Activated T-helper 17 cell treated with anti-CD3 and anti-CD28 coated beads, Interleukin-2, amount 50 U/mL, for 72 hours (primary cell): ENCODE results near the gene ENO3. TPM values are rescaled to one million over a fixed set of nuclear protein-coding genes. Genes with fewer than 3 reads are reported as not detected.

Experiments used
- ATAC-seq: fragments of 150-1000 bp; cut with Tn5 transposase; replicated peaks from 2 replicates; pipeline ENCODE4 v1.10.0; 2021; ENCODE audit warnings: mild to moderate bottlenecking, moderate library complexity
- H3K27ac Mint-ChIP-seq: one replicate; pipeline ENCODE4 v1.8.0; 2022; ENCODE audit warnings: mixed read lengths
- H3K27me3 Mint-ChIP-seq: one replicate; pipeline ENCODE4 v1.8.0; 2022; ENCODE audit warnings: mixed read lengths
- H3K36me3 Mint-ChIP-seq: one replicate; pipeline ENCODE4 v1.8.0; 2022; ENCODE audit warnings: low read depth, mild to moderate bottlenecking, mixed read lengths
- H3K4me1 Mint-ChIP-seq: one replicate; pipeline ENCODE4 v1.8.0; 2022; ENCODE audit warnings: mixed read lengths
- H3K4me3 Mint-ChIP-seq: one replicate; pipeline ENCODE4 v1.8.0; 2022; ENCODE audit warnings: mild to moderate bottlenecking, mixed read lengths
- H3K9me3 Mint-ChIP-seq: one replicate; pipeline ENCODE4 v1.8.0; 2022; ENCODE audit warnings: mixed read lengths
- total RNA-seq, 2 donors: library from RNA; stranded (reverse); gene quantifications; one replicate each; pipeline ENCODE4 v1.2.3, GENCODE V29; 2022

ENO3 gene
- total RNA-seq, 2 donors from 2014 or later: 27.4 to 30.3 TPM

DNA sequence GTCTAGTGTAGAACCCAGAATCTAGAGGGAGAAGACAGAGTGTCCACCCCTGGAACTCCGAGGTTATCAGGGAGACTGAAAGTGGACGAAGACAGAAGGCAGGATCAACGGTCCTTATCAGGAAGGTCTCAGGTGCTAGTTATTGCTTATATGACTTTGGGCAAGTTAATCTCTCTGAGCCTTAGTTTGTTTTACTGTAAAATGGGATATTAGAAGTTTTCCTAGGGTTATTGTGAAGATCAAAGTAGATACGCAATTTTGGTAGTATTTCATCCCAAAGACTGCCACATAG lies 9.7 kb upstream of the ENO3 start:
- peak overlapping the region; percentile 93 for H3K27ac Mint-ChIP-seq
- H3K36me3 Mint-ChIP-seq: peaks cover 94% of the 10 kb centered on the region
- no peak for ATAC-seq
- H3K9me3 Mint-ChIP-seq: no peaks in the 10 kb centered on the region
- H3K4me1 Mint-ChIP-seq: peaks cover 47% of the 10 kb centered on the region
- H3K27me3 Mint-ChIP-seq: no peaks in the 10 kb centered on the region
- H3K4me3 Mint-ChIP-seq: peak overlapping the region; percentile 91

DNA sequence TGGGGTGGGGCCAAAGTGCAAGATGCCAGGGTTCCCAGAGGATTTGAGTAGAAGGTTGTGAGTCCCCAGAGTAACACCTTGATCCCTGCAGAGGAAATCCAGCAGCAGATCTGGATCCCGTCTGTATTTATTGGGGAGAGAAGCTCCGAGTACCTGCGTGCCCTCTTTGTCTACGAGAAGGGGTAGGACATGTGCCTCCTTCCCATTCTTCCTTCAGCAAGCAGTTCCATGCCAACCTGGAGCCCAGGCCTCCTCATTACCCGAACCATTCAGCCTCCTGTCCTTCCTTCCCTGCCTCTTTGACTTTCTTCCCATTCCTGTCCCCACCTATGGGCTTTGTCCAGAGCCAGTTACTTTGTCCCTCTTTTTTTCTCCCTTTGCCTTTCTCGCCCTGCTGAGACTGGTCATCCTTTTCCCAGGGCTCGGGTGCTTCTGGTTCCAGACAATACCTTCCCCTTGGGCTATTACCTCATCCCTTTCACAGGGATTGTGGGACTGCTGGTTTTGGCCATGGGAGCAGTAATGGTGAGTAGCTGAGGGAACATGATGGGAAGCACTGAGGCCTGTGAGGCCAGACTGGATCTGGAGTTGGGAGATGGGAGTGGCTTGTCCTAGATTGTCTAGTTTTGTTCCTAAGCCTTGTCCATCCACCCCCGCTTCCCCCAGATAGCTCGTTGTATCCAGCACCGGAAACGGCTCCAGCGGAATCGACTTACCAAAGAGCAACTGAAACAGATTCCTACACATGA lies 8.0 kb upstream of the ENO3 start:
- no peak for ATAC-seq
- H3K4me1 Mint-ChIP-seq: peaks cover 46% of the 10 kb centered on the region
- no peaks in the 10 kb centered on the region for H3K27me3 Mint-ChIP-seq
- H3K4me3 Mint-ChIP-seq: peak overlapping the region; percentile 91
- H3K9me3 Mint-ChIP-seq: no peaks in the 10 kb centered on the region
- H3K36me3 Mint-ChIP-seq: peaks cover 95% of the 10 kb centered on the region
- H3K27ac Mint-ChIP-seq: peak overlapping the region; percentile 93

DNA sequence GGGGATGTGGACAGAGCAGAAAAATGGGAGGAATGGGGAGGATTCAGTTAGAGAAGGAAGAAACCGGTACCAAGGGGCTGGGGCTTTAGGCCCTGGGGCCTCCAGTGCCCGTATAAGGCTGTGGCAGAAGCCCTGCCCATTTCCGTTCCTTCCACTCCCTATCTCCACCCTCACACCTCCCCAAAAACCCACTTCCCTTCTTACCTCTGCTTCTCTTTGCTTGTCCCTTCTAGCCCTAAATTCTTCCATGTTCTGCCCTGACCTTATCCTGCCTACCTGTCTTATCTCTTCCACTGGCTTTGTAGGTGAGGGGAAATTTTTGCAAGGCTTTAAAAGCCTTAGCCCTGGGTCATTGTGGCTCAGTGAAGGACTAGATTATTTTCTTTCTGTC lies 6.8 kb upstream of the ENO3 start:
- H3K27ac Mint-ChIP-seq: peak overlapping the region; percentile 94
- H3K4me3 Mint-ChIP-seq: peak overlapping the region; percentile 91
- peak; percentile 22 for ATAC-seq
- H3K36me3 Mint-ChIP-seq: peaks cover 90% of the 10 kb centered on the region
- no peaks in the 10 kb centered on the region for H3K9me3 Mint-ChIP-seq
- no peaks in the 10 kb centered on the region for H3K27me3 Mint-ChIP-seq
- peaks cover 40% of the 10 kb centered on the region for H3K4me1 Mint-ChIP-seq

DNA sequence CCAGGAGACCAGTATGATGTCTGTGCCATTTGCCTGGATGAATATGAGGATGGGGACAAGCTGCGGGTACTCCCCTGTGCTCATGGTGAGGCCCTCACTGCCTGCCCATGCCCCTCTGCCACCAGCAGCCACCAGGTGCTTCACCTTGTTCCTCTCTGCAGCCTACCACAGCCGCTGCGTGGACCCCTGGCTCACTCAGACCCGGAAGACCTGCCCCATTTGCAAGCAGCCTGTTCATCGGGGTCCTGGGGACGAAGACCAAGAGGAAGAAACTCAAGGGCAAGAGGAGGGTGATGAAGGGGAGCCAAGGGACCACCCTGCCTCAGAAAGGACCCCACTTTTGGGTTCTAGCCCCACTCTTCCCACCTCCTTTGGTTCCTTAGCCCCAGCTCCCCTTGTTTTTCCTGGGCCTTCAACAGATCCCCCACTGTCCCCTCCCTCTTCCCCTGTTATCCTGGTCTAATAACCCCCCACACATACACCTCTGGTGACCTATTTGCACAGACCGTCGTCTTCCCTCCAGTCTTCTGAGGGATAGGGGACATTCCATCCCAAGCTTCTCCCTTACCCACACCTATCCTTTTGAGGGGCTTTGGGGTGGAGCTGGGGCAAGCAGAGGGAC lies 6.3 kb upstream of the ENO3 start:
- Mint-ChIP-seq H3K4me1 (peaks cover 40% of the 10 kb centered on the region), H3K27ac (peak overlapping the region; percentile 94), H3K4me3 (peak overlapping the region; percentile 91), H3K9me3 (no peaks in the 10 kb centered on the region), H3K27me3 (no peaks in the 10 kb centered on the region), H3K36me3 (peaks cover 88% of the 10 kb centered on the region)
- no peak for ATAC-seq

DNA sequence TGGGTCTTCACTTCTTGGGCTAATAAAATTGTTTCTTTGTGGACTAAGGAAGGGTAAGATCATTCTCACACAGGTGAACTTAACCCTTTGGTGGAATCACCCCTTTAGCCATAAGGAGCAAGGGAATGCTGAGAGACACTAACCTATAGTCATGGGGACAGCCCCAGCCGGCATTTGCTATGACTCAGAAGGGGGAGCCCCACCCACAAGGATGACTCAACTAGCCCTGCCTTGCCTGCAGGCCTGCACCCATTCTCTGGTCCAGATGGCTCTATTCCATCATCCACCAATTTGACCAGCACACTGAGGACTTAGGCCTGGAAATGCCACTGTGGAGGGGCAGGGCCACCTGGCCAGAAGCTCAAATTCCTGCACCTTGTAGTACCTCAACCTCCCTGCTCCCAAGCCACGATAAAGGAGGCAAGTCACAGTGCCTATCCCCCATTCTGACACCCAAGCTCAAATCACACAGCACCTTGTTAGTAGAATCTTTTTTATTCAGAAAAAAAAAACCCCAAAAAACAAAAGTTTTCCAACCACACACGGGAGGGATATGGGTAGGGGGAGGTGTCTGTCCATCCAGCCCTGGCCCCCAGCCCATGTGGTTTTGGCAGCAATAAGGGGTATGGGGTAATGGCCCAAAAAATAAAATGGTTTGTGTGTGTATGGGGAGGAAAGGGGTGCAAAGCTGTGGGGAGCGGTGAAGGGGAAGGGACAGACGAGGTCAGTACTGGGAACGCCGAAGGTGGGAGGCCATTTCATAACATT lies 5.6 kb upstream of the ENO3 start:
- peak overlapping the region; percentile 91 for H3K4me3 Mint-ChIP-seq
- peak overlapping the region; percentile 94 for H3K27ac Mint-ChIP-seq
- peaks cover 40% of the 10 kb centered on the region for H3K4me1 Mint-ChIP-seq
- peaks cover 81% of the 10 kb centered on the region for H3K36me3 Mint-ChIP-seq
- no peaks in the 10 kb centered on the region for H3K9me3 Mint-ChIP-seq
- ATAC-seq: peak; percentile 59
- no peaks in the 10 kb centered on the region for H3K27me3 Mint-ChIP-seq

DNA sequence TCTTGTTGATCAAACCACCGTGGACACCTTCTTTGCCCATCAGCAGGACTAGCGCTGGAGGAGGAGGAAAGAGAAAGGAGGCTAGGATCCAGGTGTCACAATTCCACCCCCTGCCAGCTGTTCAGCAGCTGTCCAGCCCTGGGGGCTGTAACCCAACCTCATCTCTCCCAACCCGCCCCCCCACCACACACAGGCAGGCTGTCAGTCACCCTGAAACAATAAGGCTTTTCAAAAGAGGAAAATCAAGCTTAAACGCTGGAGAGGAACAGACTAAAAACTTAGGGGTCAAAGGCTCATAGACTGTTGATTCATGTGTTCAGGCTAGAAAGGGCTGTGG lies 5.0 kb upstream of the ENO3 start:
- Mint-ChIP-seq H3K27ac (peak overlapping the region; percentile 94), H3K36me3 (peaks cover 75% of the 10 kb centered on the region), H3K4me3 (peak overlapping the region; percentile 91), H3K27me3 (no peaks in the 10 kb centered on the region), H3K4me1 (peaks cover 45% of the 10 kb centered on the region), H3K9me3 (no peaks in the 10 kb centered on the region)
- no peak for ATAC-seq

DNA sequence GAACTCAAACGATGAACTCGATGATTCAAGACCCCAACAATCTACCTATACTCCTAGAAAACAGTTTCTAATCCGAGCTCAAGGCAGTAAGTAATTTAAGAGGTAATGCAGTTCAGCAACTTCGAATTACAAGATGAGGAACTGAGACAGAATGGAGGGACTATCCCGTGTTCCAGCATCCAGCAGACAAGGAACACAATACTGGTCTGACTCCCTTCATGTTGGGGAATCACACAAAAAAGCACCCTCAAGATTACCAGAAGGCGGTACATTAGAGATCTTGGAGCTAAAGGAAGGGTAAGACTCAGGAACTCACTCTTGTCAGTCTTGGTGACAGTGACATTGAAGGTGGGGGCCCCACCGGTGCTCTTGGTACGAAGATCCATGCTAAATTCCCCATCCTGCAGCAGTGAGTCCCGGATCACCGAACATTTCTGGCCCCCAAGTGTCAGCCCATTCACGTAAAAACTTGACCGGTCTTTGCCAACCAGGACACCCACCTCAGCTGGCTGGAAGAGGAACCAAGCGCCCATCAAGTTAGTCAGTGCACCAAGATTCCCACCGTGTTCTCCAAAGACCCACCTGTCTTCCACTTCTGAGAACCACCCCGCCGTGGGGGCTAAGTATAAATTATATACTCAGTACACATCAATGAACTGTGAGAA lies 4.5 kb upstream of the ENO3 start:
- Mint-ChIP-seq H3K36me3 (peaks cover 70% of the 10 kb centered on the region), H3K9me3 (no peaks in the 10 kb centered on the region), H3K4me1 (peaks cover 44% of the 10 kb centered on the region), H3K27ac (peak overlapping the region; percentile 94), H3K4me3 (peak overlapping the region; percentile 91), H3K27me3 (no peaks in the 10 kb centered on the region)
- no peak for ATAC-seq

DNA sequence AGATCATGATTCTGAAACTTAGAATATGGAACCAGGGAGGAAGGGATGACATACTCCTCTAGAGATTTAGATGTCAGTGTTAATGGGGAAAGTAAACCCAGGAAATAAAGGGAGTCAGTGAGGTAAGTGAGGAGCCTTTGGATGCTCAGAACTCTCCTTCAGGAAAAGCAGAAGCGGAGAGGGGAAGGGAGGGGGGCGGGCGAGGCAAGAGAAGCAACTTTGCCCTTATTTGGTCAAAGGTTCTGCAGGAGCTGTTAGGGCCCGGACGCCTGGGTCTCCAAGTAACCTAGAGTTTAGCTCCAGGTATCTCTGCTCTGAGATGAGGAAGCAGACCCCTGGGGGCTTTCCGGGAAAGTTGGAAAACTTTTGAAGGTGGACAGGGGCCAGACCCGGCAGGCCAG lies 3.9 kb upstream of the ENO3 start:
- peaks cover 64% of the 10 kb centered on the region for H3K36me3 Mint-ChIP-seq
- peaks cover 38% of the 10 kb centered on the region for H3K4me1 Mint-ChIP-seq
- peak overlapping the region; percentile 94 for H3K27ac Mint-ChIP-seq
- peak overlapping the region; percentile 91 for H3K4me3 Mint-ChIP-seq
- no peak for ATAC-seq
- H3K27me3 Mint-ChIP-seq: no peaks in the 10 kb centered on the region
- no peaks in the 10 kb centered on the region for H3K9me3 Mint-ChIP-seq

DNA sequence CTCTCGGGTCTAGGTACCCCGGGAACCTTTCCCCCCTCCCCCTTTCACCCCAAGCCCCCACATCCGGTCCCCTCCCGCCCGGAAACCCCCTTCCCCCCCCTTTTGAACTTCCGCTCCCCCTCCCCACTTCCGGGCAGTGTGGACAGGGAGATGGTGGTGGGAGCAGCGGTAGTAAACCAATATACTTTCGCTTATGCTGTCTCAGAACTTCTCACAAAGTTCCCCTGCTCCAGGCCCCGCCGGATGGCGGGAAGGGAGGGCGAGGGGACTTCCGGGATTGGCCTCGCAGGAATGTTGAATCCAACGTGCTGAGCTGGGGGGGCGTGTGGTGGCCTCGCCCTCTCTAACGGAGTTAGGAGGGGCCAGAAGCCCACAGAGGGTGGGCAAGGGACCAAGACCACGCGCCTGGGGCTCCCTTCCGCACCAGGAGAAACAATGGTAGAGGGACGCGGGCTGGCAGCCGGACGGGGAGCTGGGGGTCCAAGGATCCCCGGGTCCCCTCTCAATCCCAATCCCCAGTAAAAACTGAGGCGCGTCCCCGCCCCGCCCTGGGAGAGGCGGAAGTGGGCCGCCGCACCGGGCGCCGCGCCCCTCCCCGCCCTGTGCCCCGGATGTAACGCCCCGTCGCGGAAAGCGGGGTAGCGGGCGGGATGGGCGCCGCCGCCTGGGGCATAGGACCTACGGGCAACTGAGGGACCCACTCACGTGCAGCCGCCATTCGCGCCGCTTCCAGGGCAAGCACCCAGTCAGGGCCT lies 3.3 kb upstream of the ENO3 start:
- Mint-ChIP-seq H3K27me3 (no peaks in the 10 kb centered on the region), H3K4me3 (peak overlapping the region; percentile 91), H3K27ac (peak overlapping the region; percentile 94), H3K4me1 (peaks cover 37% of the 10 kb centered on the region), H3K36me3 (peaks cover 58% of the 10 kb centered on the region), H3K9me3 (no peaks in the 10 kb centered on the region)
- ATAC-seq: peak; percentile 18

DNA sequence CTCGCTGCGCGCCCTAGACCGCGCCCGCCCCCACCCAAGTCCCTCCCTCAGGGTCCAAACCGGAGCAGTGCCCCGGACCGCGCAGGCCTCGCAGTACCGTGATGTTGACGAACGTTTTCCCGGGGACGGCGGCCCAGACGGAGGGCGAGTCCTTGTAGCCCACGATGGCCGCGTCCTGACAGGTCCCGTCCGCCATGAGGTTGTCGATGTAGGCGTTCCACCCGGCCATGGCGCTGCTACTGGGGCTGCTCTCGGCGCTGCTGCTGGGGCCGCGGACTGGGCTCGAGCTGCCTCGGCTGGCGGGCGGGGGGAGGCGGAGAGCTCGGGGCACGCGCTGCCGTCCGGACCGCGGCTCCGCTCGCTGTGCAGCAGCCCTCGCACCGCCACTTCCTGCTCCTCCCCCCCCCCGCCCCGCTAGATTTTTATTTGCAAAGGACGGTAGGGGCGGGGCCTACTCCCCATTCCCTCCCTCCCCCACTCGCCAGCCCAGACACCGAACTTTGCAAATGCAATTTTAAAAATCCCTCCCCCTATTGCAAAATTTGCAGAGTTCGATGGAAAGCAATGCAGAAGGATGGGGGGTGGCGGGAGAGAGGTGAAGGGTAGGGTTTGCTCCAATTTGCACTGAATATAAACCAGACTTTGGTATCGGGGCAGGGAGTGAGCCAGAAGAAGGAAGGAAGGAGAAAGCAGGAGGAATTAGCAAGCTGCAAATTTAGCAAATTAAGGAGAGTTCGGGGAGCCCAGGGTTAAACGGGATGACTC lies 2.6 kb upstream of the ENO3 start, which contains the start of gene PFN1:
Gene PFN1, minus strand, starts transcription at position 365 of the 765 bp plus-strand sequence. Its CDS starts 136 bp downstream, at position 229.
- peak within 1 kb of the TSS; percentile 91 for H3K4me3 Mint-ChIP-seq
- peaks cover 51% of the 10 kb centered on the region for H3K36me3 Mint-ChIP-seq
- peak; percentile 38 for ATAC-seq
- H3K27ac Mint-ChIP-seq: peak within 1 kb of the TSS; percentile 97
- H3K9me3 Mint-ChIP-seq: no peaks in the 10 kb centered on the region
- peaks cover 30% of the 10 kb centered on the region for H3K4me1 Mint-ChIP-seq
- H3K27me3 Mint-ChIP-seq: no peaks in the 10 kb centered on the region

DNA sequence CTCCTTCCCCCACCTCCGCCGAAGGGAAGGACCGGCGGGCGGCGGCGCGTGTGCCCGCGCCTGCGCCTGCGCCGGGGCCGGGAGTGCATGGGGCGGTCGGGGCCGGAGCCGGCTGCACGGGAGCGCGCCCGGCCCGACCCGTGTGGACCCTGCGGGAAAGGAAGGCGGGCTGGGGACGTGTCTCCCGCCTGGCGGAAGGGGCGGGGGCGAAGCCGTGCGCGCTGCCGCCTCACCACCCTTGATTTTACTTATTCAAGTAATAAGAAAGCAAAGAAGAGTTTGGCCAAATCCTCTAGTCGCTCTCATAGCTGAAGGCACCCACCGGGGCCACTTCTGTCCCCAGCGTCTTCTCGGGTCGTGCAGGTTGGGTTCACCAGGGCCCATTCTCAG lies 2.0 kb upstream of the ENO3 start:
- Mint-ChIP-seq H3K36me3 (peaks cover 45% of the 10 kb centered on the region), H3K4me3 (peak overlapping the region; percentile 91), H3K4me1 (peaks cover 27% of the 10 kb centered on the region)

DNA sequence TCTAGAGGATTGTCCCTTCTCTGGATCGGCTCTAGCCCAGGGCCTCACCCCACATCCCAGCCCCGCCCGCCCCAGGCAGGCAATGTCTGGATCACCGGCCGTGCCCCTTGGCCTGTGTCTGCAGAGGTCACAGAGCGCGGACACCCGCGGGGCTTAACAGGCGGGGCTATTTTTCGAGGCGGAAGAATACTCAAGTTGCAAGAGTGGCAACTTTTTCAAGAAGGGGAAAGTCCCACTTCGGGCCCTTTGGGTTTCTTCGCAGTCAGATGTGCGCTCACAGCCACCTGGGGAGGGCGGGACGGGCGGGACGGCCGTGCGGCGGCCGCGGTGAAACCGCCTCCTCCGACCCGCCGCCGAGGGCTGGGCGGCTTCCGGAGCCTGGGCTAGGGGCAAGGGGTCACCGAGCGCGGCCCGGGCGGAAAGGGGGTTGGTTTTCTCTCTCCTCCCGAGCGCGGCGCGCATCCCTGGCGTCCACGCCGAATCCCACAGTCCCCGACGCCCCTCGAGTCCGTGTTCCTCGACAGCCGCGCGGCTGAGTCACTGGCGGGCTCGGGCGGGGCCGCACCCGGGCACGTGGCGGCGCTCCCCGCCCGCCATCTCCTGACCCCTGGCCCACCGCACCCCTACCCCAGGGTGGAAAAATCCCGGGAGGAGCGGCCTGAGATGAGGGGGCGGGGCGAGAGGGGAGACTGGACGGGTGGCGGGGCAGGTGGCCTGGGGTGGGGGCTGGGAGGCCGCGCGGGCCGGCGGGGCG lies 1.4 kb upstream of the ENO3 start:
- Mint-ChIP-seq H3K27me3 (no peaks in the 10 kb centered on the region), H3K4me1 (peaks cover 21% of the 10 kb centered on the region), H3K9me3 (no peaks in the 10 kb centered on the region), H3K27ac (peak overlapping the region; percentile 97), H3K36me3 (peaks cover 39% of the 10 kb centered on the region), H3K4me3 (peak overlapping the region; percentile 91)
- peak; percentile 45 for ATAC-seq

More for the DNA sequence above, 2.0 kb upstream of the ENO3 start:
- Mint-ChIP-seq H3K9me3 (no peaks in the 10 kb centered on the region), H3K27ac (peak overlapping the region; percentile 97), H3K27me3 (no peaks in the 10 kb centered on the region)
- ATAC-seq: peak; percentile 46
